HCT116 (cell line): ENCODE results near the gene DRGX.

Experiments
- CTCF ChIP-seq, 3 experiments: fragments of 200-600 bp in 1 of 3; sonication (generic) in 1 of 3; IDR thresholded peaks in 2 of 3; conservative IDR thresholded peaks in 1 of 3; 2 replicates each; pipeline ENCODE4 v1.5.1; 2012 to 2017; ENCODE audit warnings: low read depth in 2 of 3, low read length in 2 of 3, antibody characterized with exemption in 1 of 3, borderline replicate concordance in 1 of 3, control low read depth in 1 of 3, mild to moderate bottlenecking in 1 of 3, mixed read lengths in 1 of 3, mixed run types in 1 of 3, moderate library complexity in 1 of 3; ENCODE audit not compliant: insufficient read depth in 1 of 3
- EZH2 ChIP-seq: fragments of 200-600 bp; sonication (generic); IDR thresholded peaks from 2 replicates; pipeline ENCODE4 v1.6.1; 2017; ENCODE audit warnings: antibody characterized with exemption, mixed run types
- EZH2phosphoT487 ChIP-seq: fragments of 200-600 bp; IDR thresholded peaks from 2 replicates; pipeline ENCODE4 v1.6.1; 2018; ENCODE audit warnings: antibody characterized with exemption, borderline replicate concordance
- MAX ChIP-seq: IDR thresholded peaks from 2 replicates; pipeline ENCODE4 v1.6.1; 2012
- POLR2A ChIP-seq: IDR thresholded peaks from 2 replicates; pipeline ENCODE4 v1.7.0; 2011; ENCODE audit warnings: borderline replicate concordance; ENCODE audit not compliant: insufficient read depth, insufficient read length; ENCODE audit errors: extremely low read depth
- POLR2AphosphoS5 ChIP-seq: IDR thresholded peaks from 2 replicates; pipeline ENCODE4 v1.6.1; 2011; ENCODE audit warnings: mild to moderate bottlenecking, low read depth, low read length, moderate library complexity
- RAD21 ChIP-seq: IDR thresholded peaks from 2 replicates; pipeline ENCODE4 v1.6.1; 2012; ENCODE audit warnings: low read depth, mild to moderate bottlenecking
- REST ChIP-seq: IDR thresholded peaks from 2 replicates; pipeline ENCODE4 v1.6.1; 2012; ENCODE audit warnings: low read depth
- SP1 ChIP-seq: IDR thresholded peaks from 2 replicates; pipeline ENCODE4 v1.6.1; 2012; ENCODE audit warnings: low read depth
- SRF ChIP-seq: IDR thresholded peaks from 2 replicates; pipeline ENCODE4 v1.6.1; 2012; ENCODE audit warnings: low read depth
- TCF7L2 ChIP-seq: IDR thresholded peaks from 2 replicates; pipeline ENCODE4 v1.7.0; 2011; ENCODE audit warnings: borderline replicate concordance, inconsistent platforms; ENCODE audit not compliant: insufficient read depth, insufficient read length; ENCODE audit errors: extremely low read depth
- YY1 ChIP-seq: IDR thresholded peaks from 2 replicates; pipeline ENCODE4 v1.6.1; 2011; ENCODE audit warnings: low read length, low read depth, moderate library complexity, mild to moderate bottlenecking; ENCODE audit not compliant: insufficient replicate concordance; ENCODE audit errors: extremely low read depth
- ZFX ChIP-seq: fragments of 450-650 bp; IDR thresholded peaks from 2 replicates; pipeline ENCODE4 v1.6.1; 2017

- no peak for TF ChIP-seq SP1
- TF ChIP-seq EZH2phosphoT487: no peak
- TF ChIP-seq CTCF (IDR thresholded peaks at IDR 0.05 in 2 of 3, conservative IDR thresholded peaks at IDR 0.05 in 1 of 3; ENCODE audit: borderline replicate concordance in 1 of 3, insufficient read depth in 1 of 3, low read depth in 2 of 3, low read length in 2 of 3): peak in 2 of 3 experiments; percentile 17 to 20; a peak in 2 of 6 replicates
- TF ChIP-seq YY1: no peak
- no peak for TF ChIP-seq POLR2A
- TF ChIP-seq POLR2AphosphoS5: no peak
- peak; percentile 47 for TF ChIP-seq RAD21
- TF ChIP-seq ZFX: no peak
- no peak for TF ChIP-seq MAX
- TF ChIP-seq SRF: no peak
- TF ChIP-seq REST: no peak
- no peak for TF ChIP-seq EZH2
- no peak for TF ChIP-seq TCF7L2
Measured at GRCh38 chr10:49324711-49325110, 71.2 kb downstream of the DRGX start.
